ENCODE measurements around the gene ENTPD1.
"Not testable (repeated sequence)": the region's sequence is repeated elsewhere in the genome, so short reads cannot be mapped to it uniquely, and the experiment has no call there.

Gene ENTPD1

DNA sequence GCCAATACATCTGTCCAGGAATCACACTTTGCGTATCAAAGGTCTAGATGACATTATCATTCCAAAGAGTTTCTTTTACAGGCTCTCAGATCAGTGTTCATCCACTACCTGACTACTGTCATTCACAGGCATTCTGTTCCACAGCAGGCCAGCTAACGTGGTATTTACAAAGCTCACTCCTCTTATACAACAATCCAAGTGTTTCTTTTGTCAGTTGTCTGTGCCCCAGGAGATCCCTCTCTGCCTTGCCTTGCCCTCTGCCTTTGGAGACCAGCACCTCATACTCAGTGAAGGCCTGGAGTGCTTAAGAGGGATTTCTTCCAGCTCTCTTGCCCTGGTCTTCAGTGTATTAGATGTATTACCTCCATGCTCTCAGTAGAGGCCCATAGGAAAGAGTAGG is 117.2 kb downstream of the ENTPD1 start:
- no peak for DNase-seq

DNA sequence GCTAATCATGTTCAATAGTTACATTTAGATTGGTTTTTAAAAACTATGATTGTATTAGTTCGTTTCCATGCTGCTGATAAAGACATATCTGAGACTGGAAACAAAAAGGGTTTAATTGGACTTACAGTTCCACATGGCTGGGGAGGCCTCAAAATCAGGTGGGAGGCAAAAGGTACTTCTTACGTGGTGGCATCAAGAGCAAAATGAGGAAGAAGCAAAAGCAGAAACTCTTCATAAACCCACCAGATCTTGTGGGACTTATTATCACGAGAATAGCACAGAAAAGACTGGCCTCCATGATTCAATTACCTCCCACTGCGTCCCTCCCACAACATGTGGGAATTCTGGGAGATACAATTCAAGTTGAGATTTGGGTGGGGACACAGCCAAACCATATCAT is 117.7 kb downstream of the ENTPD1 start:
- no peak for DNase-seq

DNA sequence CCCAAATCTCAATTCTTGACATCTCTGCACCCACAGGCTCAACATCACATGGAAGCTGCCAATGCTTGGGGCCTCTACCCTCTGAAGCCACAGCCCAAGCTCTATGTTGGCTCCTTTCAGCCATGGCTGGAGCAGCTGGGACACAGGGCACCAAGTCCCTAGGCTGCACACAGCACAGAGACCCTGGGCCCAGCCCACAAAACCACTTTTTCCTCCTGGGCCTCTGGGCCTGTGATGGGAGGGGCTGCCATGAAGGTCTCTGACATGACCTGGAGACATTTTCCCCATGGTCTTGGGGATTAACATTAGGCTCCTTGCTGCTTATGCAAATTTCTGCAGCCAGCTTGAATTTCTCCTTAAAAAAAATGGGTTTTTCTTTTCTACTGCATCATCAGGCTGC is 118.8 kb downstream of the ENTPD1 start:
- DNase-seq, result not testable (repeated sequence)

DNA sequence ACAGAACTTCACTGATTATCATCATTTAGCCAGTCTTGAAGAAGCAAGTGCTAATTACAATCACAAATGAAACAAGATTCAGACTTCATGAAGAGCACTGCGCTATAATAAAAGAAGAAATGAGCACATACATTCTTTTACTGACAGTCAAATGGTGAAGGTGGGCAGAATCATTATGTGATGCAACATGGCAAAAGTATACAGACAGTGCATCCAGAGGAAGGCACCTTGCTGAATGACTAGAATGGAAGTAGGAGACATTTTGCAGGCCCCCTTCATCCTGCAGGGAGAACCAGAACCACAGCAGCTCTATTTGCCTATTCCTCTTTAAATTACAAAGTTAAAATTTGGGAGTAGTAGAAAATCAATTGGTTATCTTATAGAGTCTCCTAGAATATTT is 120.8 kb downstream of the ENTPD1 start:
- DNase-seq, result no peak

DNA sequence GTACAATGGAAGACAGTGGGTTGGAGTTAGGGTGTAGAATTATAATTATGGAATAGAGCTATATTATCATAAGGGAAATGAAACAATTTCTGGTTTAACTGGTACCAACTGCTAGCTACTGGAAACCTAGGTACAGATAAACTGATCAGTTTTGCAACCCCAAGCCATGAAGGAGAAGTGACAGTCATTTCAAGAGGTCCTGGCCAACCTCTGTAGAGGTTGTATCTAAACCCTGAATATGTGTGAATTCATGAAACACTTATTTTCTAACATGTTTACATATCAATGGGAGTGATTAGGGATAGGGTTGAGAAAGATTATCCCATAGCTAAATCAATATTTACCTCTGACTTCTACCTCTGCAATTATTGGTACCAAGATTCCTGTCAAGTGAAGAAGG is 121.9 kb downstream of the ENTPD1 start:
- no peak for DNase-seq

DNA sequence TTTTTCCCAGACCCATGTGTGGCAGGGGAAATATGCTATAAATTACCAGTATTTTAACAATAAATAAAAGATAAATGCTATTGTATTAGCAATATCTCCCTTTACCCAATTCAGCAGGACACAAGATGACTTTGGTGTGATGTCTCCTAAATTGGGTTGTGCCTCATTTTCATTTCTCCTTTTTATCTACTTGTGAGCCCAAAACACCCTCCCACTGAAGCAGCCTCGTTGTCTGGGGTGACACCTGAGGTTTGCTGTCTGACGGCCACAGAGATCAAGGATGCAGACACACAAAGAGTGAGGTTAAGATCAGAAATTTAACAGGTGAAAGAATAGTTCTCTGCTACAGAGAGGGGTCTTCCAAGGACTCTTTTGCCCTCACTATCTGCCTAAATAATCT is 124.7 kb downstream of the ENTPD1 start:
- no peak for DNase-seq

DNA sequence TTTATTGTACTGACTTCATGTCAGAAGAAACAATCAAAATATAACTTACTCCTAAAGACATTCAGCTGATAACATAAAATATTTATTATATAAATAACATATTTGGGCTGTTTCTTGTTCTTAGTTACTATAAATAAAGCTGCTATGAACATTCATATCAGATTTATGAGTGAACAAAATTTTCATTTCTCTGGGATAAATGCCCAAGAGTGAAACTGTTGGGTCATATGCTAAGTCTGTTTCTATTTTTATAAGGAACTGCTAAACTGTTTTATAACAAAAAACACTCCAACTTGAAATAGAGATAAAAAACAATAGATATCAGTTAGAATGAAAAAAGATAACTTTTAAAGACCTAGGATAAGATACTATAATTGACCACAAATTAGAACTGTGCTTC is 125.4 kb downstream of the ENTPD1 start:
- no peak for DNase-seq

DNA sequence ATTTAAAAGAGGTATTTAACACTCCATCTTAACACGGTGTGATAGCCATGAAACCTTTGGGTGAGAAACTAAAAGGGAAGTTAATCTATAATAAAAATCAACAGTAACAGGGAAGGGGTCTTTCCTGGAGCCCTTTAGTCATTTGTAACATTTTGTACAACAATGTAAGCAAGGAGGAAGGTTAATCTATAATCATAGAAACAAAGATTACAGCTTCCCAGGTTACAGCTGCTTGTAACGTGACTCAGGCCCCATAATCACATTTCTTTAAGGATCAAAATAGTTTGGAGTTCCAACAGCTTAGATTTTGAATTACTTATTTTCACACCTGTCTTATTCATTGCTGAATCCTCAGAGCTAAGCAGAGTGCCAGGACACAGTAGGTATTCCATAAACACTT is 133.9 kb downstream of the ENTPD1 start:
- DNase-seq, result no peak

DNA sequence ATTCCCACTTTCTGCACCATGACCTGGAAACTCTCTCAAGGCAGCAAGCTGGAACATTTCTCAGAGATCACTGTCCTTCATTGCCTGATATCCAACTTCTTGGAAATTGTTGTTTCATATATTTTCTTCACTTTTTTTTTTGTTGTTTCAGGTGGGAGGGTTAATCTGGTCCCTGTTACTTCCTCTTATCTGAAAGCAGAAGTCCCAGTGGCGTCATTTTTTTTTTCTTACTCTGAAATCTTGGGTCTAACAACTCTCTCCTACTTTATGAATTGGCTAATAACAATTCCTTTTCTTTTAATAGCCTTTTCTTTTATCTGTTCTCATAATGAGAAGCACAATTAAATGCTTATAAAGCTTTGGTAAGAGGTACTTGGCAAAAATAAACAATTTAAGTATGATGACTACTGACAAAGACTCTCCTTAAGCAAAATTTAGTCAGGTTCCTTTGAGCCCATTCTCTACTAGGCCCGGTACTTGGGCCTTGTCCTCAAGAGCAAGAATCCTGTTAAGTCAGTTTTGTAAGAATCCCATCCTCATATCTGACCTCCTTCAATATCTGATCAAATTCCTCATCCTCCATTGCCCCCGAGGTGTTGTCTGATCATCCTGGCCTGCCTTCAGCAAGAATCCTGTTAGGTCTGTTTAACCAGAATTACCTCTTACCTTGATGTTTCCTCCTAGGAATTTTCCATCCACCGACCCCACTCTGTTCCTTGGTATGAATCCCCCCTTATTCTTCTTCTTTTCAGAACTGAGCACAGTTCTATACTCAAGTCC is 140.3 kb downstream of the ENTPD1 start:
- no peak for DNase-seq

DNA sequence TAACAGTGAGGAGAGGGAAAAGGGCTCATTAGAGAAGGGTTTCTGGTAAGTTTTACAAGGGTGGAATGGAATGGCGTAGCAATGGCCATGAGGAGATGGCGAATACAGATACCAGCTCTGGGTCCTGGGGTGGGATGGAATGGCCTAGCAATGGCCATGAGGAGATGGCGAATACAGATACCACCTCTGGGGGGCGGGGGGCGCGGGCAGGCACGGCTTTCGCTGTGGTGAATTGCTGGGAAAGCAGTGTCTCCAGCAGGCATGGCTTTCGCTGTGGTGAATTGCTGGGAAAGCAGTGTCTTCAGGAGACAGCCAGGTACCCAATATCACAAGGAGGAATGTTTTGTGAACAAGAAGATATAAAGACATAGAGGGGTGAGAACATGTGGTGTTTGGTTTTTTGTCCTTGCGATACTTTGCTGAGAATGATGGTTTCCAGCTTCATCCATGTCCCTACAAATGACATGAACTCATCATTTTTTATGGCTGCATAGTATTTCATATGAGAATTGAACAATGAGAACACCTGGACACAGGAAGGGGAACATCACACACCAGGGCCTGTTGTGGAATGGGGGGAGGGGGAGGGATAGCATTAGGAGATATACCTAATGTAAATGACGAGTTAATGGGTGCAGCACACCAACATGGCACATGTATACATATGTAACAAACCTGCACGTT is 150.1 kb downstream of the ENTPD1 start:
- not testable (repeated sequence) for DNase-seq

DNA sequence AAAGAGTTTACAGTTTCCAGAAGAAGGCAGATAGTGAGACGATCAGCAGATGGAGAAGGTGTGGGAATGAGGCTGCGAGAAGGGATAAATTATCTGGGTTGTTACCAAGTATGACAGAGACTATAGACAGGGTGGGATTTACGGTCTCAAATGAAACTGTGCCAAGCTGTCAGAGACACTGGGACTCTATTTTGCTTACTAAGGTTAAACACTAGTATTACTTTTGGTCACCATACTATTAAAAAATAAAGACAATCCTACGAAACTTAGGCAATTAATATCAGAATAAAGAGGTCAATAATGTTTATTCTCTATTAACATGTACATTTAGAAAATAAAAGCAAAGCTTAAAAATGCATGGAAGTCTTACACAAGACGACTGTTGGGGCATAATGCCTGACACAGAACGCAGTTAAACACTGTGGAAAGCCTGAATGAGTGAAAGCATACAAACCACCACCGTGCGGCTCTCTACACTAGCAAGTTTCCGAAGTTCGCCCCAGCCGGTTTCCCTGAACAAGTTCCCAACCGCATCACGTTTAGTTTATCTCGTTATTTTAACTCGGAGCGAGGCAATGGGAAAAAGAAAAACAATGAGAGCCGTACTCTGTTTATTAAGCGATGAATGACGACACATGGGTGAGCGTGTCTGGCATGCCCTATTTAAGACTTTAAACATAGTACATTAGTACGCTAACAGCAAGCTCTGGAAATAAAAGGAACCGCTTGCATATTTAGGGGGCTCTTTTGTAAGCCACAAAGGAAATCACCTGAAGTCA is 150.9 kb downstream of the ENTPD1 start:
- peak; percentile 28 for DNase-seq

DNA sequence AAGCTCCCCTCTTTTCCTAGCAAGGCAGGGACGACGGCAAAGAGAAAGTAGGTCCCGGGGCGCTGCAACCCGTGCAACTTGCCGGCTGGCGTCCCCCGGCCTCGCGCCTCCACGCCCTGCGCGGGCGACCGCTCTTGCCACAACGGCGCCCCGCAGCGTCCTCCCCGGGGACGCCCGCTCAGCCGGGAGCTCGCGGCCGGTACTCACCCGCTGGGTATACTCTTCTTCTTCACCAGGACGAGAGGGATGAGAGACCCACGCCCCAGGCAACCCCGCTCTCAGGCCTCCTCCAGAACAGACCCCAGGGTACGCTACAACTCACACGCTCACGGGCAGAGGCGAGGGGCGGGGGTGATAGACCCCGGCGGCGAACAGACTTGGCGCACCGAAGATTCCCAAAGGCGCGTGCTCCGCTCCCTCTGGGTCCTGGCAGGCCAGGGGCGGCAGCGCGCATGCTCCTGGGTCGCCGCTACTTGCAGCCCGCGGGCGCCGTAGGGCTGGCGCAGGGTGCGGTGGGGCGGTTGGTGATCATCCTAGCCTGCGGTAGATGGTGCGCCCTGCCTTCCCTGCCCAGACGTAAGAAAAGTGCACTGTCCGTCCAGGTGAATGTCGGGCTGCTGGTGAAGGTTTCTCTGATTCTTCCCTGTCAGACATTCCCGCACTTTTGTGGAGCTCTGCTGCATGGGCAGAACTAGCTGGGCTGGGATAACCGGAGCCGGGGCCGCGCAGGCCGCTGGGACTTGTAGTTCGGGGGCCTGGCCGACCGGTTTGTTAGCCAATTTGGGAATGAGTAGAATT is 151.7 kb downstream of the ENTPD1 start, which contains the start of gene CC2D2B:
CC2D2B (plus strand) TSS at position 520 of the 798 bp plus-strand sequence. CDS start 3,349 bp downstream, outside the sequence.
- DNase-seq, result peak; percentile 74

DNA sequence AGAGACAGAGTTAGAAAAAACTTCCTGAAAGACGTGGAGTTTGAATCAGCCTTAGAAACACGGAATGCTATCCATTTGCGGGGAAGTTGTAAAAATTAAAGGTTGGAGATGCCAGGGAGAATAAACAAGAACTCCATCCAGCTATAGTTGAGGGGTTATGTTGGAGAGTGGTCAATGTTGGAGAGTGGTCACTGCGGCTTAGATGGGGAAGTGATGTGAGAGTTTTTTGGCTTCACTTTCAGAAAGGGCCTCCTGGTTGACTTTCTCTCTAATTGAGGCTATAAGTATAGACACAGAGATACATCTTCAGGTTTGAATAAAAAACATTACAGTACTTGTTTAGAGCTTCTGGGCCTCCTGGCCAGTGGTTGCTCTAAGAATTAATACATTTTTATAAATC is 152.5 kb downstream of the ENTPD1 start:
- DNase-seq, result no peak

DNA sequence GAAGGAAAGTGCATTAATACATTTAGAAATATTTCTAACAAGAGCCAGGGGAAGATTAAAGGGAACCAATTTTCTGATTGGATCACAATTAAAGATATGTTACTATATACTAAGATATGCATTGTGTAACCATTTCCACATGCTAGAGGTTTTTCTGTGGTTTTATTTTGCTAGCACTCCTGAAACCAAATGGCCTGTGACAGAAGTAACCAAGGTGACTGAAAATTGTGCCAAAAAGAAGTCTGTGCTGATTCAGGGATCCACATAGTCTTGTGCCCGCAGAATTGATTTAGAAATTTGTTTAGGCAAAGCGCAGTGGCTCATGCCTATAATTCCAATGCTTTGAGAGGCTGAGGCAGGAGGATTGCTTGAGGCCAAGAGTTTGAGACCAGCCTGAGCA is 153.6 kb downstream of the ENTPD1 start:
- no peak for DNase-seq

DNA sequence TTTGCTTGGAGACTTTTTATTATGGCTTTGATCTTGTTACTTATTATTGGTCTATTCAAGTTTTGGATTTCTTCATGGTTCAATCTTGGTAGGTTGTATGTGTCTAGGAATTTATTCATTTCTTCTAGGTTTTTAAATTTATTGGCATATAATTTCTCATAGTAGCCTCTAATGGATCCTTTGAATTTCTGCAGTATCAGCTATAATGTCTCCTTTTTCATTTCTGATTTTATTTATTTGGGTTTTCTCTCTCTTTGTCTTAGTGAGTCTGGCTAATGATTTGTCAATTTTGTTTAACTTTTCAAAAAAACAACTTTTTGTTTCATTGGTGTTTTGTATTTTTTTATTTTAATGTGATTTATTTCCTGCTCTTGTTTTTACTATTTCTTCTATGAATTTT is 160.1 kb downstream of the ENTPD1 start:
- not testable (repeated sequence) for DNase-seq

Data from CD4-positive, alpha-beta T cell treated with Interleukin-17A for 4 hours (primary cell).